K562 (cell line): ENCODE data around the gene WWOX. TPM values are rescaled to one million over a fixed set of nuclear protein-coding genes. Genes with fewer than 3 reads are reported as not detected.

Experiments used
- ATF2 ChIP-seq: sonication (generic); formaldehyde crosslinking; IDR thresholded peaks from 2 replicates; pipeline ENCODE4 v1.8.1; 2022; ENCODE audit warnings: missing genetic modification reagents
- KLF10 ChIP-seq: fragments of 250-450 bp; sonication (Bioruptor Pico); IDR thresholded peaks from 2 replicates; pipeline ENCODE4 v1.6.1; 2021; ENCODE audit warnings: matching md5 sums
- MAFK ChIP-seq: IDR thresholded peaks from 2 replicates; pipeline ENCODE4 v1.6.1; 2011; ENCODE audit warnings: low read length, improper control_type of control experiment
- NR2C2 ChIP-seq, 2 experiments: fragments of 200-800 bp in 1 of 2; sonication (Bioruptor generic) in 1 of 2; sonication (generic) in 1 of 2; formaldehyde crosslinking in 1 of 2; IDR thresholded peaks; 2 replicates each; pipeline versions ENCODE4 v1.6.1 to v1.8.0; 2016 to 2022; ENCODE audit warnings: mild to moderate bottlenecking in 1 of 2, missing compliant biosample characterization in 1 of 2, missing genetic modification characterization in 1 of 2, missing genetic modification reagents in 1 of 2
- TAF15 ChIP-seq: fragments of 200-400 bp; formaldehyde crosslinking; IDR thresholded peaks from 2 replicates; pipeline ENCODE4 v1.6.1; 2017; ENCODE audit warnings: mild to moderate bottlenecking, low read depth, low read length, moderate library complexity
- ZNF197 ChIP-seq: fragments of 200-800 bp; sonication (Bioruptor generic); IDR thresholded peaks from 2 replicates; pipeline ENCODE4 v1.6.1; 2016; ENCODE audit warnings: low read depth, missing genetic modification characterization, missing compliant biosample characterization
- polyA plus RNA-seq, 8 experiments: library from polyadenylated mRNA; depleted of rRNA in 4 of 8; stranded (reverse) in 5 of 8; unstranded in 3 of 8; fragments of >200 nt; fragmentation: Nextera tagmentation in 2 of 8; fragmentation: Illumina TruSeq in 1 of 8; extraction: Ambion mirVana in 2 of 8; extraction: Trizol in 1 of 8; gene quantifications; 2 replicates each; pipeline versions ENCODE4 v1.2.1 to v1.2.3, GENCODE V29; 2011 to 2014; ENCODE audit warnings: inconsistent platforms in 1 of 8, missing spikeins in 1 of 8
- total RNA-seq, 7 experiments: library from RNA; depleted of rRNA in 6 of 7; stranded (reverse); fragments of >200 nt in 6 of 7; fragmentation: Illumina TruSeq in 2 of 7; extraction: Trizol in 2 of 7; gene quantifications; 2 replicates each; pipeline versions ENCODE4 v1.2.1 to v1.2.3, GENCODE V29; 2011 to 2021; ENCODE audit warnings: low replicate concordance in 1 of 7
- TF ChIP-seq, protein P1 (sequence below): IDR thresholded peaks from 2 replicates; pipeline ENCODE4 v1.6.1; 2016; ENCODE audit warnings: missing genetic modification characterization, missing compliant biosample characterization
- TF ChIP-seq, protein P2 (sequence below): IDR thresholded peaks from 2 replicates; pipeline ENCODE4 v1.6.1; 2011; ENCODE audit not compliant: insufficient read length; ENCODE audit errors: extremely low read depth

The WWOX gene
- total and polyA plus RNA-seq, 9 of the 15 experiments (the other 6 are each of a cell fraction or from before 2014, with no cell fraction given) = 1.6 to 22.7 (median 8.1) TPM

DNA sequence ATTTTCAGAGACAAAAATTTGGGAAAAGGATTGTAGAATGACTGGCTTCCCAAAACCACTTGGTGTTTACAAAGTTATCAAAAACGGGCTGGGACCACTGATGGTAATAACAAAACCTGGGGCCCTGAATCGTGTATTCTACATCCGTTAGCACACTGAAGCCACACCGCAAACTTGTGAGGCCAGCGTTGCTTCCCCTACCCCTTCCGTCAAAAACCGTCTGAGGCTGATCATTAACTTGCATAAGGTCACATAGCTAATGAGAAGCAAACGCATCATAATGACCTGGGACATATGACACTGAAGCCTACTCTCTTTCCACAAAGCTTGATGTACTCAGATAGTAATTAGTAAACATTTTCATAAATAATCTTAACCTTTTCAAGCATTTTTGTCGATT is 796.8 kb downstream of the WWOX start (continued):
- TF ChIP-seq, protein P1, sequence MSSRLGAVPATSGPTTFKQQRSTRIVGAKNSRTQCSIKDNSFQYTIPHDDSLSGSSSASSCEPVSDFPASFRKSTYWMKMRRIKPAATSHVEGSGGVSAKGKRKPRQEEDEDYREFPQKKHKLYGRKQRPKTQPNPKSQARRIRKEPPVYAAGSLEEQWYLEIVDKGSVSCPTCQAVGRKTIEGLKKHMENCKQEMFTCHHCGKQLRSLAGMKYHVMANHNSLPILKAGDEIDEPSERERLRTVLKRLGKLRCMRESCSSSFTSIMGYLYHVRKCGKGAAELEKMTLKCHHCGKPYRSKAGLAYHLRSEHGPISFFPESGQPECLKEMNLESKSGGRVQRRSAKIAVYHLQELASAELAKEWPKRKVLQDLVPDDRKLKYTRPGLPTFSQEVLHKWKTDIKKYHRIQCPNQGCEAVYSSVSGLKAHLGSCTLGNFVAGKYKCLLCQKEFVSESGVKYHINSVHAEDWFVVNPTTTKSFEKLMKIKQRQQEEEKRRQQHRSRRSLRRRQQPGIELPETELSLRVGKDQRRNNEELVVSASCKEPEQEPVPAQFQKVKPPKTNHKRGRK (tag) = no peak
- TF ChIP-seq MAFK (no peak), TAF15 (no peak), KLF10 (CRISPR knock-in tag) (no peak), ZNF197 (CRISPR knock-in tag) (no peak), NR2C2 (CRISPR knock-in tag; IDR thresholded peaks at IDR 0.05) (no peak), NR2C2 (tag; IDR thresholded peaks at IDR 0.05) (no peak), ATF2 (CRISPR knock-in tag) (no peak)
- TF ChIP-seq, protein P2, sequence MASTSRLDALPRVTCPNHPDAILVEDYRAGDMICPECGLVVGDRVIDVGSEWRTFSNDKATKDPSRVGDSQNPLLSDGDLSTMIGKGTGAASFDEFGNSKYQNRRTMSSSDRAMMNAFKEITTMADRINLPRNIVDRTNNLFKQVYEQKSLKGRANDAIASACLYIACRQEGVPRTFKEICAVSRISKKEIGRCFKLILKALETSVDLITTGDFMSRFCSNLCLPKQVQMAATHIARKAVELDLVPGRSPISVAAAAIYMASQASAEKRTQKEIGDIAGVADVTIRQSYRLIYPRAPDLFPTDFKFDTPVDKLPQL = no peak
- TF ChIP-seq, all 486 proteins: peak for 0
